ENCODE data around the gene AHSG. TPM values are rescaled to one million over a fixed set of nuclear protein-coding genes. Genes with fewer than 3 reads are reported as not detected.

AHSG gene
- total and polyA plus RNA-seq, 10 of the 15 experiments (the other 5 are each of a cell fraction or from before 2014, with no cell fraction given), result 0.06 to 0.90 (median 0.15) TPM; not detected in 7

GRCh38 chr3:186570096-186570940, 42.5 kb upstream of the AHSG start, which contains the start of gene DNAJB11 (continued):
- TF ChIP-seq IKZF1 (conservative IDR thresholded peaks at IDR 0.05) (peak; percentile 66), ZNF384 (IDR thresholded peaks at IDR 0.05; ENCODE audit: borderline replicate concordance, low read depth, low read length) (no peak), YY1 (IDR thresholded peaks at IDR 0.05; ENCODE audit: low read depth, low read length) (peak; percentile 66; the same call in 1 of the 2 replicates), CTCF (IDR thresholded peaks at IDR 0.05 in 2 of 3, conservative IDR thresholded peaks at IDR 0.05 in 1 of 3; ENCODE audit: control insufficient read depth in 2 of 3, extremely low read depth in 1 of 3, insufficient read depth in 1 of 3, low read depth in 3 of 3, low read length in 3 of 3) (no peak), PML (IDR thresholded peaks at IDR 0.05; ENCODE audit: low read length) (peak; percentile 91), POLR2AphosphoS2 (IDR thresholded peaks at IDR 0.05; ENCODE audit: low read depth, low read length) (peak; percentile 64; the same call in 1 of the 2 replicates), SUPT20H (IDR thresholded peaks at IDR 0.05; ENCODE audit: borderline replicate concordance, control insufficient read depth, low read depth, low read length) (no peak), CHD2 (IDR thresholded peaks at IDR 0.05; ENCODE audit: borderline replicate concordance, low read depth, low read length) (peak; percentile 95), SMAD1 (IDR thresholded peaks at IDR 0.05; ENCODE audit: low read depth, partially characterized antibody) (peak; percentile 63), CREB1 (IDR thresholded peaks at IDR 0.05; ENCODE audit: low read depth) (peak; percentile 99), DPF2 (IDR thresholded peaks at IDR 0.05) (no peak), TCF3 (IDR thresholded peaks at IDR 0.05; ENCODE audit: borderline replicate concordance, insufficient read depth, low read depth, low read length) (peak; percentile 64; the same call in 1 of the 2 replicates), ZBTB40 (IDR thresholded peaks at IDR 0.05; ENCODE audit: borderline replicate concordance) (peak; percentile 80; the same call in 1 of the 2 replicates), RCOR1 (conservative IDR thresholded peaks at IDR 0.05; ENCODE audit: low read depth, low read length) (no peak; the same call in 1 of the 2 replicates), TCF7 (IDR thresholded peaks at IDR 0.05; ENCODE audit: borderline replicate concordance) (no peak), SKIL (IDR thresholded peaks at IDR 0.05; ENCODE audit: low read depth, poor library complexity, severe bottlenecking) (peak; percentile 40), EZH2 (IDR thresholded peaks at IDR 0.05; ENCODE audit: borderline replicate concordance, control insufficient read depth, low read depth, low read length) (no peak)
- TF ChIP-seq, protein P1, sequence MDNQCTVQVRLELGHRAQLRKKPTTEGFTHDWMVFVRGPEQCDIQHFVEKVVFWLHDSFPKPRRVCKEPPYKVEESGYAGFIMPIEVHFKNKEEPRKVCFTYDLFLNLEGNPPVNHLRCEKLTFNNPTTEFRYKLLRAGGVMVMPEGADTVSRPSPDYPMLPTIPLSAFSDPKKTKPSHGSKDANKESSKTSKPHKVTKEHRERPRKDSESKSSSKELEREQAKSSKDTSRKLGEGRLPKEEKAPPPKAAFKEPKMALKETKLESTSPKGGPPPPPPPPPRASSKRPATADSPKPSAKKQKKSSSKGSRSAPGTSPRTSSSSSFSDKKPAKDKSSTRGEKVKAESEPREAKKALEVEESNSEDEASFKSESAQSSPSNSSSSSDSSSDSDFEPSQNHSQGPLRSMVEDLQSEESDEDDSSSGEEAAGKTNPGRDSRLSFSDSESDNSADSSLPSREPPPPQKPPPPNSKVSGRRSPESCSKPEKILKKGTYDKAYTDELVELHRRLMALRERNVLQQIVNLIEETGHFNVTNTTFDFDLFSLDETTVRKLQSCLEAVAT (IDR thresholded peaks at IDR 0.05), result peak; percentile 66
